GM21526 (cell line): ENCODE results near the gene EIF3A.

Experiments used
- ATAC-seq: cut with Tn5 transposase; IDR thresholded peaks from one replicate; pipeline ENCODE4 v1.9.1; 2021; ENCODE audit warnings: moderate library complexity; ENCODE audit not compliant: unreplicated experiment, low FRiP score

EIF3A gene

DNA sequence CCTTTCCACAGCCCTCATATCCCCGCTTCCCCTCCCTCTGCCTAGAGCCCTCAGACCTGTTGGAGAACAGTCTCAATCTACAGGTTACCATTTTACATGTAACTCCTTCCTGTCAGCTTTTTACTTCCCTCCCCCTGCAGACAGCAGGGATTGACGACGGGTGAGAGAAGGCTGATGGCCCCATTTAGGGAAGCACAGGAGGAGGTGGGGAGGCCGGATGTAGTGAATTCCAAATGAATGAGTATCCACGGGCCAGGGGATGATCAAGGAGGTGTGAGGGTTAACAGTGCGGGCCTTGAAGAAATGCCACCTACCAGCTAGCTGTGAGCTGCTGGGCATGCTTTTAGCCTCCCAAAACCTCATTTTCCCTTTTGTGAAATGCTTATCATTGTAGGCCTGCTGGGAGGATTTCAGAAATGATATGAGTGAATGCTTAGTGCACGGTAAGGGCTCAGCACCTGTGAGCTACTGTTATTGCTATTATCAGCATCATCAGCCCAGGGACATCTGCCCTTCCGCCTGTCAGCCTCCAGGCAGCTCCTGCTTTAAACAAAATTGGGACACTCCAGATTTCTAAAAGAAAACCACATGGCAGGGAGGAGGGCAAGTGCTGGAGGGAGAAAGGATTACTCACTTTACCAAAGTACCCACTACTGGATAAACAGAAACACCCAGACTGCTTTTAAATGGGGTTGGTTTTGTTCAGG is 57.6 kb downstream of the EIF3A start:
- ATAC-seq = no peak

DNA sequence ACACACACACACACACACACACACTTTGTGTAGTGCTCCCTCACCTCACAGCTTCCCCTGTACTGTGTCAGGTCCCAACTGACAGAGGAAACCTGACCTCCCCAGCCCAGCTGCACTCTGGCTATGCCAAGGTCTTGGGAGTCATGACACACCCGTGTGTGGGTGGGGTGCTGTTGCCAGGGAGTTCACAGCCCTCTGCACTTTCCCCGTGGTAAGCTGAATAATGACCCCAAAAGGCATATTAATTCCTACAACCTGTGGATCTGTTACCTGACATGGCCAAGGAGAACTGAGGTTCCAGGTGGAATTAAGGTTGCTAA is 60.0 kb downstream of the EIF3A start:
- no peak for ATAC-seq

DNA sequence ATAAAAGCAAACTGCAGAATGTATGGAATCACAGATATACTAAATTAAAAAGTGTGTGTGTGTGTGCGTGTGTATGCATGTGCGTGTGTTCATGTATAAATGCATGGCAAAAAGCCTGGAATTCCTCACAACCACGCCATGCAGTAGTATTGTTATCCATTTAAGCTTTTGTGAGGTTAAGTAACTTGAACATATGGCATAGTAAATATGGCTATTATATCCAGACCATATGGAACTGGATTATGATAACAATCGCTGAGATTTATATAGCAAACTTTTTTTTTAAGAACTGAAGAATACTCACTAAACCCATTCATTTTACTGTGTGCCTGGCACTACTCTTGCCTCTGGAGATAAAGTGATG is 73.4 kb downstream of the EIF3A start:
- no peak for ATAC-seq

DNA sequence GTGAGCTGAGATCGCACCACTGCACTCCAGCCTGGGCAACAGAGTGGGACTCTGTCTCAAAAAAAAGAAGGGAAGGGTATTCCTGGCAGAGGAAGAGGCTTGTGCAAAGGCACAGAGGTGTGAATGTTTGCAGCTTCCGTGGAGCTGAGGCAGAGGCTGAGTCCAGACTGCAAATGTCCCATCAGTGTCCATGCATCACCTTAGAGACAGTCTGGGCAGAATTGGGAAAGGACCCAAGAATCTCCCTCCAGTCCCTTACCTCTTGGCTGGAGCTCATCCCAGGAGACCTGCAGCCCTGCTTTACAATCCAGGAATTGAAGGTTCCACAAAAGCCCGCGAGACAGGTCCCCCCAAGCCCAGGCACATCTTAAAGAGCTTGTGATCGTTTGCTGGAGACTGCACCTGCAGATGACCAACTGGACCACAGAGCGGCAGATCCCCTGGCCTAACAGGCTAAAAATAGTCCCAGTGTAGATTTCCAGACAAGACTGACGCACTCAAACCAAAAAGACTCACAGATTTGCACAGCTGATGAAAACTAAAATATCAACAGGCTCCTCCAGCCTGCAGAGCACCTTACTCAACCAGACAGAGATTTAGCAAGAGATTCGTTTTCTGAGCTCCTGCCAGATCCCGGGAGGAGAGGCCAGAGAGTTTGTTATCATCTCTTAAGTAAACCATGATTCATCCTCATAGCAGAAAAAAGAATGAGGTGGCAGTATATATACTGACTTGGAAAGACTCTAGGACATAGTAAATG is 74.0 kb downstream of the EIF3A start:
- no peak for ATAC-seq

DNA sequence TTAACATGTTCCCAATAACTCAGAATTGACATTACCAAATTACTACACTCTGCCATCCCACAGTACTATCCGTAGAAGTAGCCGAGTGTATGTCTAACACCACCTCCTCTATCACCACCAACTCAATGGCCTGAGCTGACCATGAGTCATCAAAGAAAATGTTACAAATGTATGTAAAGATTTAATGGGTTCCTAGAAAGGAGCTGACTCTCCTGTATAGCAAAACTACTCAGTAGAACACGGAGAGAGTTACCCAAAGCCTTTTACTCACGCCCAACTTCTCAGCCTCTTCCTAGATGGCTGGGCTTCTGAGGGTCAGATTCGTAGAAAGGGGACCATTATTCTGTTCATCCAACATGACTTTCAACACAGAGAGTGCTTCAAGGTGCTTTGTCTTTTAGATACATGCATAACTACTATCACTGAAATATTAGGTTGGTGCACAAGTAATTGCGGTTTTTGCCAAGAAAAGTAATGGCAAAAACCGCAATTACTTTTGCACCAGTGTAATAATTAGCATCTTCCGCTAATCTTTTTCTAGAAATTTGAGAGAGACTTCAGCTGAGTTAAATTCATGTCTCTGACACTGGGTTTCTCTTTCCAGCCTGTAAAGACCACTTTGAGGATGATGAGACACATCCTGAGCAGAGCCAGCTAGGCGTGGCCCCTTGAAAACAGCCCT is 75.1 kb downstream of the EIF3A start:
- no peak for ATAC-seq

DNA sequence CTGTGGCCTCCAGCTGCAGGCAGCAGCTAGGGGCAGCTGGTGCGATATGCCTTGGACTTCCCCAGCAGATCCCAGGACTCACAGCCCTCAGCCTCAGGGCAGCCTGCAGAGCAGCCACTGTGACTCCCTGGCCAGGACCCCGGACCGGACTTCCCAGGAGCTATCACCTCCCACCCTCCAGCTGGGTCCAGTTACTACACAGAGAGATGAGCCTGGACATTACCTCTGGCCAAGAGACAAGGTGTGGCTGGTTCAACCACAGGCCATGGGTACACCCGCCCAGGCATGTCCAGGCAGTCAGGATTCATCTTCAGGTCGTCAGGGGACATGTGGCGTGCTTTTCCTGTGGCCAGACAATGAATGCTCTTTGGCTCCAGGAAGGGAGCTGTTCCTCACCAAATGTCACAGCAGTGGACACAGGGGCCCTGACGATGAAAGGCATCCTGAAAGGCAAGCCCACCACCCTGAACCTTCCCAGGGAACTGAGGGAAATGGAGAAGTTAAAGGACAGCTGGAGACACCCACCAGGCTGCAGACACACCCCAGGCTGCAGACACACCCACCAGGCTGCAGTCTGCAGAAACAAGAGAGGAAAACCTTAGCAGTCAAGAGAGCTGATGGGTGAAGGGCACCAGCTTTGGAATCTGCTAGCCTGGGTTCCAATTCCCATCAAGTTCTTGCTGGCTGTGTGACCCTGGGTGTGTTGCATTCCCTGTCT is 76.9 kb downstream of the EIF3A start:
- no peak for ATAC-seq

DNA sequence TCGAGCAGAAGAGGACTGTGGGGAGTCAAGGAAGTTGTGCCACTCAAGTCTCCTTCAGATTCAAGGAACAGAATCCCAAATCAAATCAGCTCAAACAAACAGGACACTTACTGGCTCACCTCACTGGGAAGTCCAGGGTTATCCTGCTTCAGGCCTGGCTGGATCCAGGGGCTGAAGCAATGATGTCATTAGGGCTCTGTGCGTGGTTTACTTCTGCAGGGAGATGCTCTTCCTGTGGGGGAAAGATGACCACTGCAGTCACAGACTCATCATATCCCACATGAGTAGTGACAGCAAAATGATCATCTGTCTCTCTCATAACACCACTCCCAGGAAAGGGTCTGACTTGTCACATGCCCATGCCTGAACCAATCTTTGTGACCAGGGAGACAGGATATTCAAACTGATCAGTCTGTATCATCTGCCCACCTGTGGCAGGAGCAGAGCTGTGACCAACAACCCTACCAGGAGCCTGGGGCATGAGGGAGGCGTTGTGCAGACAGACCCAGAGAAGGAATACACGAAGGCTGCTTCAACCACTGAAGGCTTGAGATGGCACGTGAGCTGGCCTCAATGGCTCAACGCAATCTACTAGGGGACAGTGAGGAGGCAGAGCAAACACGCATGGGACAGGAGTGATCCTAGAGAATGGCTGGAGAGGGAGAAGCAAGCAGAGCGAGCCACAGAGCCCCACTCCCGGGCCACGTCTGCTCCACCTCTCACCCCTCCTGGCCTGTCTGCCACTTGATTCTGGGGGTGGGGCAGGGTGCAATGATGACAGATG is 78.7 kb downstream of the EIF3A start:
- no peak for ATAC-seq

DNA sequence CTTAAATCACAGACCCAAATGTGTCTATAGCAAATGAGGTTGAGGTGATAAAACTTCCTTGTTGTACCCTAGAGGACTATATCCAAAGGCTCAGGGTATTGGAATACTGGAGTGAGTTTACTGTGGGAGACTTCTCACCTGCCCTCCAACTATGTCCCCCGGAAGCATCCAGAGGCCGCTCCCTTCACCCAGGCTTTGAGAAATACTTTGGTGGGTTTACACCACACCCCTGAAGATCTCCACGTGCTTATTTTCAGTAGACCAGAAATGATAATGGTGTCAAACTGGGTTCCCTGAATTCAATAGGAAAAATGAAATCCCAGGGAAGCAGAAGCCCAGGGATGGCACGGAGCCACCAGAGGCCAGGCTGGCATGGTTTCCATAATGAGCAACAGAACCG is 82.4 kb downstream of the EIF3A start:
- no peak for ATAC-seq

DNA sequence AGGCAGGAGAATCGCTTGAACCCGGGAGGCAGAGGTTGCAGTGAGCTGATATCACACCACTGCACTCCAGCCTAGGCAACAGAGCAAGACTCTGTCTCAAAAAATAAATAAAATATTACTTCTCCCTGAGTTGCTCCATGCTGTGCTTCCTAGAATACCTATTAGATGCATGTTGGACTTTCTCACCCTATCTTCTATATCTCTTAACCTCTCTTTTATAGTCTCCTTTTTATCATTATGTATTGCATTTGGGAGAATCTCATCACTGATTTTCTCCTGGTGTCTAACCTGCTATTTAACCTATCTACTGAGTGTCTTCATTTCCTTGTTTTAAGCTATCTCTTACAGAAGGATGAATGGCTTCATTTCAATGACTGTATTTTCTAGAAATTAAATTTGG is 83.2 kb downstream of the EIF3A start:
- ATAC-seq = no peak

DNA sequence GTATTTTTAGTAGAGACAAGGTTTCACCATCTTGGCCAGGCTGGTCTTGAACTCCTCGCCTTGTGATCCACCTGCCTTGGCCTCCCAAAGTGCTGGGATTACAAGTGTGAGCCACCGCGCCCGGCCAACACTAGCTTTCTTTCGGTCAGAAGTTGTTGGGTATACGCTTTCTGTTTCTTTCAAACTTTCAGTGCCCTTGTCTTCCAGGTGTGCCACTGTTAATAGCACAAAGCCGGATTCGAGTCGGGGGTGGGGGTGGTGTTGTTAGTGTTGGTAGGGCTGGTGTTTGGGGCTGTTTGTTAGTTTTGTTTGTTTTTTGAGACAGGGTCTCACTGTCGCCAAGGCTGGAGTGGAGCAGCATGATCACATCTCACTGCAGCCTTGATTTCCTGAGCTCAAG is 84.9 kb downstream of the EIF3A start:
- ATAC-seq = no peak

DNA sequence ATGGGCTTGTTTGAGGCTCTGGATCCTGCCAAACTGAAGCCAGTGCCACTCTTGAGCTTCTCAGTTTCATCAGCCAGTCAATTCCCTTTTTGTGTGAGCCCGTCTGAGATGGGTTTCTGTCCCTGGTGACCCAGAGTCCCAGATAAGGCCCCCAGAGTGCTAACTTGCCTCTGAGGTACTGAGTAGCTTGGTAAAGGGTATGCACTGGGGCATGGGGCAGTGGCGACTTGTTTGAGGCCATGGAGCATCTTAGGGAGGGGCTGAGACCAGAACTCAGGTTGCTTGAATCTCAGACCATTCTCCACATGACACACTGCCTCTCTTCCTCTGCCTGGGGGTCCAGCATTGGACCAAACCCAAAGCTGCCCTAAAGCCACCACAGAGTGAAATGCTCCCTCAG is 86.3 kb downstream of the EIF3A start:
- ATAC-seq = no peak

DNA sequence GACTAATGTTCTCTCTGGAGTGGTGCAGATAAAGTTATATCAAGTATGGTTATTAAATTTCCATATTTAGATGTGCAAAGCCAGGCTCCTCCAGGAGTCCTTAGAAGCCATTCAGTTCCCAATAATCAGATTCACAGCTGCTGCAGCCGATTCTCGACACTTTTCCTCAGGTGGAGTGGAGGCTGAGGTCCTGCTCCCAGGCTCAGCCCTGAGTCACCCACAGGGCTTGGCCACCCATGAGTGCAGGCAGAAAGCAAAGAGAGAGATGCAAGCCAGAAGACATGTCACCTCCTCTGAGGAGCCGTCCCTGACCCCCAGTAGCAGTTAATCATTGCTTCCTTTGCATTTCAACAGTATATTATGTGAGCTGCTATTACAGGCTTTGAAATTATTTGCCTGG is 87.4 kb downstream of the EIF3A start:
- no peak for ATAC-seq

DNA sequence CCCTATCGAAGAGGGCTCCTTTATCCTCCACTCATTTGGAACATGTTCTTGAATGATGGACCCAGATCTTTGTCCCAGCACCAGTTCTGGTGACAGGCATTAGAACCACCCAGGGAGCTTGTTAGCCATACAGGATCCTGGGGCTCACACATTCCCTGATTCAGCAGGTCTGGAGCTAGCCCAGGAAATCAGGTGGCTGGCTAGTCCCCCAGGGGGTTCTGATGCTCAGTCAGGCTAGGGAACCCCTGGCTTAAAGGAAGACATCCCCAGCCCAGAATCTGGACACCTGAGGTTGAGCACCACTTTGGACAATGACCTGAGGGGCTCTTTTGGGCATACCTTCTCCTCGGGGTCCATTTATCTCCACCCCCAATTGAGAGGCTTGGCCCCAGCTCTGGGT is 88.1 kb downstream of the EIF3A start:
- ATAC-seq = no peak

DNA sequence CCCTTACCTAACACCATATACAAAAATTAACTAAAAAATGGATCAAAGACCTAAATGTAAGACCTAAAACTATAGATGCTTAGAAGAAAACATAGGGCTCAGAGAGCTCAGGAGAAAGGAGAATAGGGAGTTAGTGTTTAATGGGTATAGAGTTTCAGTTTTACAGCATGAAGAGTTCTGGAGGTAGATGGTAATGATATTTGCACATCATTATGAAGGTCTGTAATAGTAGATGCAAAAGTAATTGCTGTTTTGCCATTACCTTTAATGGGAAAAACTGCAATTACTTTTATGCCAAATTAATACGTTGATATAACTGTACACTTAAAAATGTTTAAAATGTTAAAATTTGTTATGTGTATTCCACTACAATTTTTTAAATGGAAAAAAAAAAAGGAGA is 90.3 kb downstream of the EIF3A start:
- no peak for ATAC-seq

DNA sequence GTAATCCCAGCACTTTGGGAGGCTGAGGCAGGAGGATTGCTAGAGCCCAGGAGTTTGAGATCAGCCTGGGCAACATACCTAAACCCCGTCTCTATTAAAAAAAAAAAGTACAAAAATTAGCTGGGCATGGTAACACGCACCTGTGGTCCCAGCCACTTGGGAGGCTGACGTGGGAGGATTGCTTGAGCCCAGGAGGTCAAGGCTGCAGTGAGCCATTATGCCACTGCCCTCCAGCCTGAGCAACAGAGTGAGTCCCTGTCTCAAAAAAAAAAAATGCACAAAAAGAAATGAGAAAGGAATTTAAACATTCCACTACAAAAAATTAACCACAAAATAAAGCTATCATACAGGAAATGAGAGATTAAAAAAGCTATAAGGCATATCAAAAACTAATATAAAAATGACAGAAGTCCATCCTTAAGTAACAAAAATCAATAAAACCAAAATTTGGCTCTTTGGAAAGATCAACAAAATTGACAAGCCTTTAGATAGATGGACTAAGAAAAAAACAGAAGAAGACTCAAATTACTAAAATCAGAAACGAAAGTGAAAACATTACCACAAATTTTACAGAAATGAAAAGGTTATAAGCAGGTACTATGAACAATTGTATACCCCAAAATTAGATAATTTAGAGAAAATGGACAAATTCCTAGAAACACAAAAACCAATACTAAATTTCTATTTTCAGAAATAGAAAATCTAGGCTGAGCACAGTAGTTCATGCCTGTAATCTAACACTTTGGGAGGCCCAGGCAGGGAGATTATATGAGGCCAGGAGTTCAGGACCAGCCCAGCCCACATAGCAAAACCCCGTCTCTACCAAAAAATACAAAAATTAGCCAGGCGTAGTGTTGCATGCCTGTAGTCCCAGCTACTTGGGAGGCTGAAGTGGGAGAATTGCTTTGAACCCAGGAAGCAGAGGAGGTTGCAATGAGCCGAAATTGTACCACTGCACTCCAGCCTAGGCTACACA is 93.5 kb downstream of the EIF3A start:
- peak; percentile 88 for ATAC-seq

DNA sequence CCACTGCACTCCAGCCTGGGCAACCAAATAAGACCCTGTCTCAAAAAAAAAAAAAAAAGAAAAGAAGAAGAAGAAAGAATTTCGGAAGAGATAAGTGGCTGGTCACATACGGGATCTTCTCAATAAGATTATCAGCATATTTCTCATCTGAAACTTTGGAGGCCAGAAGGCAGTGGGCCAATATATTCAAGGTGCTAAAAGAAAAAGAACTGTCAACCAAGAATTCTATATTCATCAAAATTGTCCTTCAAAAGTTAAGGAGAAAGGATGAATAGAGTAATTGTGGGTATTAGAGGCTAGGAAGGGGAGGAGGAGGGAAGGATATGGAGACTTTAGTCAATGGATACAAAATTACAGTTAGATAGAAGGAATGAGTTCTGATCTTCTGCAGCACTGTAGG is 95.0 kb downstream of the EIF3A start:
- ATAC-seq = no peak
